GM12878 (cell line): Measurements from ENCODE around the gene ACTR8. TPM values are rescaled to one million over a fixed set of nuclear protein-coding genes. Genes with fewer than 3 reads are reported as not detected.

ENCODE experiments used
- ATAC-seq: fragments of 200-7000 bp; cut with Tn5 transposase; 3 replicates; pipeline ENCODE4 v1.9.1; 2020; ENCODE audit warnings: mild to moderate bottlenecking, moderate library complexity
- BruUV-seq: library from RNA; stranded (reverse); fragments of 400-500 nt; replicated peaks from 2 replicates; lab custom pipeline; 2021; lab: Mats Ljungman, UMichigan
- CTCF ChIA-PET: fragments of 300-600 bp; sonication (Branson Sonifier 250); formaldehyde crosslinking; extraction: SDS; loops from one replicate; lab custom pipeline; 2021; ENCODE audit warnings: inconsistent platforms; lab: Yijun Ruan, JAX
- POLR2A ChIA-PET: fragments of 350-600 bp; formaldehyde crosslinking; extraction: SDS; loops from one replicate; lab custom pipeline; 2021; ENCODE audit warnings: inconsistent platforms; lab: Charles Lee
- RAD21 ChIA-PET: fragments of 300-600 bp; sonication (Branson Sonifier 250); formaldehyde crosslinking; loops from one replicate; lab custom pipeline; 2023; ENCODE audit warnings: antibody characterized with exemption; ENCODE audit not compliant: unreplicated experiment; lab: Charles Lee
- SMC1A ChIA-PET: fragments of 300-600 bp; sonication (Branson Sonifier 250); formaldehyde crosslinking; loops from one replicate; lab custom pipeline; 2023; ENCODE audit not compliant: unreplicated experiment, uncharacterized antibody; lab: Charles Lee
- DNase-seq: peaks from one replicate; pipeline ENCODE4 v3.0.0-alpha.2; 2011; ENCODE audit warnings: low read depth, low spot score
- FAIRE-seq: peaks from 3 replicates; lab custom pipeline; 2011; peaks lifted over from hg19 to GRCh38; lab: Jason Lieb, UNC
- H2AFZ ChIP-seq: 2 replicates; pipeline ENCODE4 v1.6.0; 2011; ENCODE audit warnings: low read depth, low read length, control low read depth; ENCODE audit not compliant: control insufficient read depth
- H3K27ac ChIP-seq: 2 replicates; pipeline ENCODE4 v1.5.1; 2011; ENCODE audit warnings: control low read depth; ENCODE audit not compliant: control insufficient read depth, insufficient read depth
- H3K27me3 ChIP-seq, 2 experiments: replicated peaks in 1 of 2; 2 replicates each; pipeline versions ENCODE4 v1.6.0 to v1.6.1; 2011; ENCODE audit warnings: low read length in 1 of 2; ENCODE audit not compliant: control insufficient read depth in 2 of 2, insufficient read depth in 2 of 2
- H3K36me3 ChIP-seq, 2 experiments: 2 replicates each; pipeline ENCODE4 v1.5.1; 2011; ENCODE audit warnings: low read length in 1 of 2; ENCODE audit not compliant: control insufficient read depth in 2 of 2, insufficient read depth in 2 of 2
- H3K4me1 ChIP-seq: 2 replicates; pipeline ENCODE4 v1.6.1; 2011; ENCODE audit warnings: mild to moderate bottlenecking, low read length, moderate library complexity, mixed read lengths; ENCODE audit not compliant: control insufficient read depth, insufficient read depth
- H3K4me2 ChIP-seq: 2 replicates; pipeline ENCODE4 v1.6.0; 2011; ENCODE audit warnings: control low read depth; ENCODE audit not compliant: control insufficient read depth, insufficient read depth
- H3K4me3 ChIP-seq: fragments of 200-600 bp; sonication (generic); 2 replicates; pipeline ENCODE4 v1.5.1; 2016
- H3K79me2 ChIP-seq: 2 replicates; pipeline ENCODE4 v1.6.0; 2011; ENCODE audit warnings: low read length; ENCODE audit not compliant: control insufficient read depth, insufficient read depth
- H3K9ac ChIP-seq: 2 replicates; pipeline ENCODE4 v1.8.0; 2011; ENCODE audit warnings: low read length, control low read depth, mixed read lengths; ENCODE audit not compliant: control insufficient read depth, insufficient read depth
- H3K9me3 ChIP-seq: replicated peaks from 3 replicates; pipeline ENCODE4 v1.5.1; 2011; ENCODE audit warnings: mild to moderate bottlenecking, low read length; ENCODE audit not compliant: control insufficient read depth, insufficient read depth
- H4K20me1 ChIP-seq: 2 replicates; pipeline ENCODE4 v1.6.0; 2011; ENCODE audit not compliant: control insufficient read depth, insufficient read depth
- CUX1 ChIP-seq: IDR thresholded peaks from 2 replicates; pipeline ENCODE4 v1.6.1; 2012; ENCODE audit warnings: improper control_type of control experiment, low read depth, low read length; ENCODE audit not compliant: insufficient replicate concordance
- WGBS: methylation state at CpG from one replicate; pipeline ENCODE4 v1.1.6; 2016; ENCODE audit warnings: low lambda C conversion rate; ENCODE audit not compliant: insufficient replicate concordance, insufficient coverage; ENCODE audit errors: missing lambda C conversion rate; 5-methylcytosine and 5-hydroxymethylcytosine counted together
- in situ Hi-C: fragments of 300-500 bp; cut with MboI; formaldehyde crosslinking; loops from 9 replicates; pipeline ENCODE4 v1.14.3; 2018; ENCODE audit warnings: mixed read lengths
- intact Hi-C: fragments of 100-400 bp; cut with micrococcal nuclease; formaldehyde crosslinking; loops from one replicate; pipeline ENCODE4 v1.14.2; 2022; ENCODE audit not compliant: unreplicated experiment
- polyA plus RNA-seq, 11 experiments: library from polyadenylated mRNA; depleted of rRNA in 4 of 11; unstranded in 6 of 11; stranded (reverse) in 5 of 11; fragments of >200 nt; fragmentation: Nextera tagmentation in 4 of 11; fragmentation: Illumina TruSeq in 1 of 11; extraction: Ambion mirVana in 4 of 11; extraction: Trizol in 1 of 11; gene quantifications; 1 replicate in 1 of 11; 2 replicates in 10 of 11; pipeline versions ENCODE4 v1.2.1 to v1.2.3, GENCODE V29; 2011 to 2016; ENCODE audit warnings: inconsistent platforms in 2 of 11, missing spikeins in 2 of 11, low read depth in 1 of 11
- total RNA-seq, 4 experiments: library from RNA; depleted of rRNA in 3 of 4; stranded (reverse); fragments of >200 nt in 3 of 4; fragmentation: Illumina TruSeq in 1 of 4; extraction: Trizol in 1 of 4; gene quantifications; 2 replicates each; pipeline versions ENCODE4 v1.2.1 to v1.2.3, GENCODE V29; 2013 to 2021

Gene ACTR8
- total and polyA plus RNA-seq, 10 of the 15 experiments (the other 5 are each of a cell fraction or from before 2014, with no cell fraction given), result 5.3 to 35.7 (median 26.4) TPM

GRCh38 chr3:53884623-53885022 lies 2.7 kb upstream of the ACTR8 start:
- BruUV-seq, result no TSS peak
- Histone ChIP-seq H2AFZ (no peak overlapping the region), H3K4me1 (peaks cover 18% of the 10 kb centered on the region), H3K36me3 (peaks cover 0 to 15% of the 10 kb centered on the region in 2 experiments; a peak in 3 of 4 replicates), H3K4me3 (no peak overlapping the region), H3K4me2 (no peak overlapping the region), H3K27ac (no peak overlapping the region), H4K20me1 (no peaks in the 10 kb centered on the region), H3K27me3 (no peaks in the 10 kb centered on the region), H3K79me2 (peaks cover 41% of the 10 kb centered on the region), H3K9me3 (no peaks in the 10 kb centered on the region), H3K9ac (no peak overlapping the region)
- intact Hi-C loops, result no loop called here
- no peak for ATAC-seq
- ChIA-PET RAD21 (no interaction called here), POLR2A (no interaction called here), SMC1A (no interaction called here), CTCF (no interaction called here)
- 94% methylated on average over 11 of the region's 11 CpGs for WGBS
- in situ Hi-C loops, result no loop called here
- no peak for DNase-seq
- no peak for FAIRE-seq
- TF ChIP-seq CUX1, result no peak
